IgD-negative memory B cell (primary cell): Measurements from ENCODE around the gene EHBP1L1. TPM values are rescaled to one million over a fixed set of nuclear protein-coding genes. Genes with fewer than 3 reads are reported as not detected.

Source experiments
- H3K27ac Mint-ChIP-seq, 3 donors: one replicate each; pipeline ENCODE4 v1.8.0; 2020 to 2022; ENCODE audit warnings: mild to moderate bottlenecking in 3 of 3, mixed read lengths in 3 of 3, moderate library complexity in 1 of 3
- H3K27me3 Mint-ChIP-seq: one replicate; pipeline ENCODE4 v1.8.0; 2021; ENCODE audit warnings: mixed read lengths
- H3K36me3 Mint-ChIP-seq: one replicate; pipeline ENCODE4 v1.8.0; 2020; ENCODE audit warnings: mild to moderate bottlenecking, mixed read lengths
- H3K4me1 Mint-ChIP-seq, 3 donors: one replicate each; pipeline ENCODE4 v1.8.0; 2020 to 2022; ENCODE audit warnings: mixed read lengths in 3 of 3, mild to moderate bottlenecking in 1 of 3
- H3K4me3 Mint-ChIP-seq, 4 donors: one replicate each; pipeline ENCODE4 v1.8.0; 2020 to 2022; ENCODE audit warnings: mild to moderate bottlenecking in 4 of 4, mixed read lengths in 4 of 4, moderate library complexity in 3 of 4
- H3K9me3 Mint-ChIP-seq, 3 donors: one replicate each; pipeline ENCODE4 v1.8.0; 2020 to 2021; ENCODE audit warnings: mixed read lengths in 3 of 3, mild to moderate bottlenecking in 1 of 3
- polyA plus RNA-seq: library from polyadenylated mRNA; unstranded; fragments of 300-500 nt; fragmentation: Illumina TruSeq; gene quantifications from one replicate; pipeline ENCODE4 v1.2.3, GENCODE V29; 2021

EHBP1L1 gene
- polyA plus RNA-seq, 1 donor from 2014 or later: 16.1 TPM

GRCh38 chr11:65586676-65587075 is 10.8 kb downstream of the EHBP1L1 start:
- peak overlapping the region in 2 of 4 donors; percentile 20 to 35 for H3K4me3 Mint-ChIP-seq
- H3K36me3 Mint-ChIP-seq: no peaks in the 10 kb centered on the region
- peak overlapping the region in 2 of 3 donors; percentile 69 to 91 for H3K27ac Mint-ChIP-seq
- no peaks in the 10 kb centered on the region for H3K9me3 Mint-ChIP-seq
- H3K27me3 Mint-ChIP-seq: no peaks in the 10 kb centered on the region
- H3K4me1 Mint-ChIP-seq: peaks cover 22 to 30% (median 26%) of the 10 kb centered on the region in 3 donors

- Mint-ChIP-seq H3K36me3 (no peaks in the 10 kb centered on the region), H3K27me3 (no peaks in the 10 kb centered on the region), H3K4me1 (peaks cover 22 to 26% (median 23%) of the 10 kb centered on the region in 3 donors), H3K27ac (peak overlapping the region; percentile 91 to 97 (median 96)), H3K9me3 (no peaks in the 10 kb centered on the region), H3K4me3 (peak overlapping the region; percentile 59 to 94 (median 78))
Observed at GRCh38 chr11:65588199-65589054, 12.6 kb downstream of the EHBP1L1 start.

DNA sequence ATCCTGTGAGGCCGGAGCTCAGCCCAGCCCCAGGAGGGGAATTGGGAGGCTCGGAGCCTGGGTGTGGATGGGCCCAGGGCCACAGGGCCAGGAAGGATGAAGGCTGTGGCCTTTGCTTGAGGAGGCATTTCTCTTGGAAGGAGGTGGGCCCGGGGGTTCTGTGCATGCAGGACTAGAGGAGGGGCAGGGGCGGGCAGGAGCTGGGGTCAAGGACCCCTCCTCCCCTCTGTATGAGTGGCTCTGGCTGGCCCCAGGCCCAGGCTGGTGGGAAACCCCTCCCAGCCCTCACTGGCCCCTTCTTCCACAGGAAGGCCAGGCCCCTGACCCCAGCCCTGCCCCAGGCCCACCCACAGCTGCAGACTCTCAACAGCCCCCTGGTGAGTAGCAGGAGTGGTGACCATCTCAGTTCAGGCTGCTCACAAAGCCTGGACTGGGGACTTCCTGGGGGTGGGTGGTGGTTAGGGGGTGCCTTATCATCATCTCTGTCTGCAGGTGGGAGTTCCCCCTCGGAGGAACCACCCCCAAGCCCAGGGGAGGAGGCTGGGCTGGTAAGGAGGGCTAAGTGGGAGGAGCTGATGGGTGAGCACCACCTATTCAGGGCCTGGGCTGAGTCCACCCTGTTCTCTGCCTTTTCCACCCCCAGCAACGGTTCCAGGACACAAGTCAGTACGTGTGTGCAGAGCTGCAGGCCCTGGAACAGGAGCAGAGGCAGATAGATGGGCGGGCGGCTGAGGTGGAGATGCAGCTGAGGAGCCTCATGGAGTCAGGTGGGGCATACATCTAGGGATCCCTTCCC is 13.8 kb downstream of the EHBP1L1 start:
- H3K36me3 Mint-ChIP-seq: no peaks in the 10 kb centered on the region
- H3K27me3 Mint-ChIP-seq: no peaks in the 10 kb centered on the region
- H3K27ac Mint-ChIP-seq: peak overlapping the region; percentile 91 to 97 (median 96)
- peaks cover 23 to 30% (median 23%) of the 10 kb centered on the region in 3 donors for H3K4me1 Mint-ChIP-seq
- H3K4me3 Mint-ChIP-seq: no peak overlapping the region
- no peaks in the 10 kb centered on the region for H3K9me3 Mint-ChIP-seq

DNA sequence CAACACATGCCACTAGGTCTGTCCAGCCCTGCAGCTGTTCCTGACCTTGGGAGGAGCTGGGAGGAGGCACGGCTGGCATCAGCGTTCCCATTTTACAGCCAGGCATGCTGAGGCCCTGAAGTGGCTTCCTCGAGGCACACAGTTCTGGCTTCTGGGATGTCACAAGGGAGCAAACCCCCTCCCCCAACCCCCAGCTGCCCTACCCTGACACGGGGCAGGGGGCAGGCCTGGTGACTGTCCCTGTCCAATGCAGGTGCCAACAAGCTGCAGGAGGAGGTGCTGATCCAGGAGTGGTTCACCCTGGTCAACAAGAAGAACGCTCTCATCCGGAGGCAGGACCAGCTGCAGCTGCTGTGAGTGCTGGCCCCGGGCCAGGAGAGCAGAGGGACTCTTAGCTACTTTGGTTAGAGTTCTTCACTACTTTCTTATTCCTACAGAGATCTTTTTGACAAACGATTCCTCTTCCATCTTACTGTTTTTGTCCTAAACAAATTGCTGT is 14.4 kb downstream of the EHBP1L1 start:
- Mint-ChIP-seq H3K27ac (peak overlapping the region in 2 of 3 donors; percentile 67 to 86), H3K9me3 (no peaks in the 10 kb centered on the region), H3K4me3 (no peak overlapping the region), H3K36me3 (no peaks in the 10 kb centered on the region), H3K4me1 (peaks cover 23 to 34% (median 26%) of the 10 kb centered on the region in 3 donors), H3K27me3 (no peaks in the 10 kb centered on the region)

- no peaks in the 10 kb centered on the region for H3K27me3 Mint-ChIP-seq
- no peaks in the 10 kb centered on the region for H3K9me3 Mint-ChIP-seq
- no peaks in the 10 kb centered on the region for H3K36me3 Mint-ChIP-seq
- no peak overlapping the region for H3K27ac Mint-ChIP-seq
- H3K4me1 Mint-ChIP-seq: peaks cover 17 to 28% (median 26%) of the 10 kb centered on the region in 3 donors
- no peak overlapping the region for H3K4me3 Mint-ChIP-seq
Observed at GRCh38 chr11:65591939-65592857, 16.3 kb downstream of the EHBP1L1 start.

GRCh38 chr11:65592858-65593517 is 17.1 kb downstream of the EHBP1L1 start:
- no peak overlapping the region for H3K27ac Mint-ChIP-seq
- H3K9me3 Mint-ChIP-seq: no peaks in the 10 kb centered on the region
- H3K36me3 Mint-ChIP-seq: no peaks in the 10 kb centered on the region
- peaks cover 9 to 21% (median 20%) of the 10 kb centered on the region in 3 donors for H3K4me1 Mint-ChIP-seq
- H3K27me3 Mint-ChIP-seq: no peaks in the 10 kb centered on the region
- no peak overlapping the region for H3K4me3 Mint-ChIP-seq

DNA sequence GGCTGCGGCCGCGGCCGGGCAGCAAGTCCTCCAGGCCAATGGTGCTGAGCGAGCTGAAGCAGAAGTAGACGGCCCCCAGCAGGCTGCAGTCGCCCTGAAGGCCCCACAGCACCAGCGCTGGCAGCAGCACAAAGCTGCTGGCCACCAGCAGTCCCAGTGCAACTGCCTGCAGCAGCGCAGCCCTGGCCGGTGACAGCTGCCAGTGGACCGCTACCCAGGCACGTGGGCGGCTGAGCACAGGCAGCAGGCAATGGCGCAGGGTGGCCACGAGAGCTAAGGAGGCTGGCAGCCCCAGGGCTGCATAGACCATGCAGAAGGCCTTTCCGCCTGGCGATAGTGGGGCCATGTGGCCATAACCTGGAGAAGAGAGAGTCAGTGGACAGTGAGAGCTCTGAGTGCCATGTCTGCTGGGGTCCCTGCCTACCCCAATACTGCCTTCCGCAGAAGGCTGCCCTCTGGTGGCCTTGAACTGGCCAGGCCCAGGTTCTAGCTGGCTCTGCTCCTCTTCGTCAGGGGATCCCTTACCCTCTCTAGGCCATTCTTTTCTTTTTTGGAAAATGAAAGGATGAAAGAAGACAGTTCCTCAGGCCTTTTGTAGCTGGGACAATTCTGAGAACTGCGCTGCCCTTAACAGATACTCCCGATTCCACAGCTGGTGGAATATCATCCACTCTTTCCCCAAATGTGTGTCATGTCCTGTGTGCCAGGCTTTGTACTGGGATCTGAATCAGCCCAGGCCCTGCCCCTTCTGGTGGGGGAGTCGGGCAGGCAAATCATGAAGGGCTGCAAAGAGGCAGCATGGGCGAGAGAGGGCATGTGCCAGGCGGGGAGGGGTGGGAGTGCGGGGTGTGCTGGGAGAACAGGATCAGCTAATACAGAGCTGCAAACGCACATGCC is 17.9 kb downstream of the EHBP1L1 start:
- no peaks in the 10 kb centered on the region for H3K27me3 Mint-ChIP-seq
- H3K27ac Mint-ChIP-seq: no peak overlapping the region
- no peaks in the 10 kb centered on the region for H3K9me3 Mint-ChIP-seq
- H3K4me1 Mint-ChIP-seq: peaks cover 2 to 13% (median 12%) of the 10 kb centered on the region in 3 donors
- no peaks in the 10 kb centered on the region for H3K36me3 Mint-ChIP-seq
- no peak overlapping the region for H3K4me3 Mint-ChIP-seq

- Mint-ChIP-seq H3K4me3 (peak overlapping the region in 1 of 4 donors; percentile 65), H3K36me3 (no peaks in the 10 kb centered on the region), H3K27me3 (no peaks in the 10 kb centered on the region), H3K27ac (no peak overlapping the region), H3K4me1 (peaks cover 0 to 12% (median 5%) of the 10 kb centered on the region in 3 donors), H3K9me3 (no peaks in the 10 kb centered on the region)
Observed at GRCh38 chr11:65595131-65595530, 19.3 kb downstream of the EHBP1L1 start.

- H3K36me3 Mint-ChIP-seq: no peaks in the 10 kb centered on the region
- no peaks in the 10 kb centered on the region for H3K27me3 Mint-ChIP-seq
- H3K9me3 Mint-ChIP-seq: no peaks in the 10 kb centered on the region
- H3K27ac Mint-ChIP-seq: no peak within 1 kb of the TSS
- H3K4me3 Mint-ChIP-seq: peak within 1 kb of the TSS in 2 of 4 donors; percentile 33 to 65
- peaks cover 0 to 12% (median 5%) of the 10 kb centered on the region in 3 donors for H3K4me1 Mint-ChIP-seq
Observed at GRCh38 chr11:65595543-65596281, 19.9 kb downstream of the EHBP1L1 start, which contains the start of gene KCNK7. KCNK7 (minus strand) TSS chr11:65595800; CDS start chr11:65595772, 28 bp downstream.

- Mint-ChIP-seq H3K27ac (no peak overlapping the region), H3K27me3 (no peaks in the 10 kb centered on the region), H3K36me3 (no peaks in the 10 kb centered on the region), H3K4me1 (peaks cover 0 to 12% (median 5%) of the 10 kb centered on the region in 3 donors), H3K4me3 (no peak overlapping the region), H3K9me3 (no peaks in the 10 kb centered on the region)
Observed at GRCh38 chr11:65596520-65596919, 20.7 kb downstream of the EHBP1L1 start.

DNA sequence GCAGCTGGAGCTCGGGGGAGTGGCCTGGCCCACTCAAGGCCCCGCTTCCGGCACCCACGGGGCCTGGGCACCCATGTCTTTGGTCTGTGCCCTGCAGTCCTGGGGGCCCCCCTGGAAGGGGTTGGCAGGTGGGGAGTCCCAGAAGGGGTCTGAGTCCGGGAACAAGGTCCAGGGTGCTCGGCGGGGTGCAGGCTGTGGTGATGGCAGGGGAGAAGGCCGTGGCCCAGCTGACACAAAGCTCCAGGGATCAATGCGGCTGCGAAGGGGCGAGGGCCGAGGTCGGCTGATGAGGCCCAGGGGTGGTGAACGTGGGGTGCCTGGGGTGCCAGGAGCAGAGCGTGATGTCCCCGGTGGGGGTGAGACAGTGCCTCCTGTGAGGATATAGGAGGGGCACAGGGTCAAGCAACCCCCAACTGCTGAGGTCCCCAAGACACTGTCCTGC is 22.4 kb downstream of the EHBP1L1 start:
- Mint-ChIP-seq H3K27ac (no peak overlapping the region), H3K4me3 (no peak overlapping the region), H3K36me3 (no peaks in the 10 kb centered on the region), H3K4me1 (peaks cover 5 to 16% (median 10%) of the 10 kb centered on the region in 3 donors), H3K27me3 (no peaks in the 10 kb centered on the region), H3K9me3 (no peaks in the 10 kb centered on the region)

DNA sequence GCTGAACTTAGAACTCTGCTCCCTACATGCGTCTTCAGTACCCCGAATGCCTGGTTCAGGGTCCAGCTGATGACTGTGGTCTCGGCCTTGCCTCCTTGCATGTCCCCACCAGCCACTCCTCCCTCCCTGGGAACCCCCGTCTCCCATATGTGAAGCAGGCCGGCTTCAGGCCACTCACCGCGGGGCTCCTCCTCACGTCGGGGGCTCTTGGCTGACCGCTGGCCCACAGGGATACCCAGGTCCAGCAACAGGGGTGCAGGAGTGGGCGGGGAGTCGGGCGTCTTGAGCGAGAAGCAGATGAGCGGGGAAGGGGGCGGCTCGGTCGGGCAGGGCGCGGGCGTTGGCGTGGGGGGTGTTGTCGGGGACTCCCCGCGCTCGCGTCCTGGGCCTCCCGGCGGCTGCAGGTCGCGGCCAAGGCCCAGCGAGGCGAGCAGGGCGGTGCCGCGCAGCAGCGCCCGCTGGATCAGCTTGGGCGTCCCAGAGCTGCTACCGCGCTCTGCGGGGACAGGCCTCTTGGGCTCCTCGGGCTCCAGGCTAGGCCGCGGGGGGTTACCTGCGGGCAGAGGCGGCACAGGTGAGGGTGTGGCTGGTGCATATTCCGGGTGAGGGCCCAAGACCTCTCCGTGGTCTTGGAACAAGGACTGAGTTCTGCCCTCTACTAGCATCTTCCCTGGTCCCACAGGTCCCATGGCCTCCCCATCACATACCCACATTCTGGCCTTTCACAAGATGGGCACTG is 23.5 kb downstream of the EHBP1L1 start:
- H3K9me3 Mint-ChIP-seq: no peaks in the 10 kb centered on the region
- H3K4me3 Mint-ChIP-seq: no peak overlapping the region
- no peaks in the 10 kb centered on the region for H3K27me3 Mint-ChIP-seq
- H3K36me3 Mint-ChIP-seq: no peaks in the 10 kb centered on the region
- H3K27ac Mint-ChIP-seq: no peak overlapping the region
- H3K4me1 Mint-ChIP-seq: peaks cover 12 to 19% (median 12%) of the 10 kb centered on the region in 3 donors
